Fibroblast of the conjunctiva (primary cell): ENCODE results near the gene CD74.

Source experiments
- DNase-seq: peaks from one replicate; pipeline ENCODE4 v3.0.0-alpha.2; 2010; ENCODE audit warnings: low read depth

Gene CD74

GRCh38 chr5:150396267-150396666 is 16.4 kb downstream of the CD74 start:
- no peak for DNase-seq

- no peak for DNase-seq
These were observed 17.1 kb downstream of the CD74 start for GRCh38 chr5:150395688-150395975.

- no peak for DNase-seq
These were observed 17.6 kb downstream of the CD74 start for GRCh38 chr5:150394912-150395687.

- DNase-seq: no peak
These were observed 18.6 kb downstream of the CD74 start for GRCh38 chr5:150394131-150394530.

- no peak for DNase-seq
These were observed 19.5 kb downstream of the CD74 start for GRCh38 chr5:150393096-150393645.

- no peak for DNase-seq
These were observed 20.0 kb downstream of the CD74 start for GRCh38 chr5:150392680-150393079.

- DNase-seq: no peak
These were observed 20.7 kb downstream of the CD74 start for GRCh38 chr5:150391986-150392385.

- no peak for DNase-seq
These were observed 21.5 kb downstream of the CD74 start for GRCh38 chr5:150391064-150391834.

GRCh38 chr5:150389531-150390266 is 23.0 kb downstream of the CD74 start:
- no peak for DNase-seq

GRCh38 chr5:150386024-150386855 is 26.5 kb downstream of the CD74 start:
- DNase-seq: no peak

- no peak for DNase-seq
These were observed 28.0 kb downstream of the CD74 start for GRCh38 chr5:150384701-150385100.

- peak; percentile 80 for DNase-seq
These were observed 34.6 kb downstream of the CD74 start for GRCh38 chr5:150377964-150378694.

- DNase-seq: no peak
These were observed 35.6 kb downstream of the CD74 start for GRCh38 chr5:150376799-150377771.

GRCh38 chr5:150374651-150375050 is 38.1 kb downstream of the CD74 start:
- no peak for DNase-seq

- no peak for DNase-seq
These were observed 40.1 kb downstream of the CD74 start for GRCh38 chr5:150372639-150373038.

GRCh38 chr5:150368526-150368925 is 44.2 kb downstream of the CD74 start:
- no peak for DNase-seq

GRCh38 chr5:150364004-150364403 is 48.7 kb downstream of the CD74 start:
- no peak for DNase-seq

- no peak for DNase-seq
These were observed 49.5 kb downstream of the CD74 start for GRCh38 chr5:150363185-150363584.

GRCh38 chr5:150361301-150361700 is 51.4 kb downstream of the CD74 start:
- no peak for DNase-seq
